AG04449 (cell line): ENCODE results near the gene ESPNL.

Experiments used
- CTCF ChIA-PET: fragments of 350-600 bp; formaldehyde crosslinking; extraction: SDS; loops from one replicate; lab custom pipeline; 2021; ENCODE audit warnings: antibody characterized with exemption; lab: Yijun Ruan, JAX
- POLR2A ChIA-PET: fragments of 400-600, 350-600 bp; formaldehyde crosslinking; extraction: SDS; loops from one replicate; lab custom pipeline; 2020; ENCODE audit warnings: antibody characterized with exemption, inconsistent platforms; lab: Yijun Ruan, JAX
- DNase-seq: peaks from one replicate; pipeline ENCODE4 v3.0.0-alpha.2; 2010; ENCODE audit warnings: low read depth, low spot score
- H3K4me3 ChIP-seq: 2 replicates; pipeline ENCODE4 v1.5.1; 2011; ENCODE audit warnings: low read depth, mild to moderate bottlenecking, control low read depth, low read length
- TF ChIP-seq, protein P1 (sequence below): IDR thresholded peaks from one replicate; pipeline ENCODE4 v1.5.1; 2011; ENCODE audit warnings: mild to moderate bottlenecking, moderate library complexity, low read length, control low read depth, inconsistent platforms; ENCODE audit not compliant: insufficient read depth; ENCODE audit errors: missing control alignments

Gene ESPNL

GRCh38 chr2:238101891-238102841, 2.0 kb downstream of the ESPNL start:
- DNase-seq, result no peak
- ChIA-PET CTCF (no interaction called here), POLR2A (no interaction called here)
- TF ChIP-seq, protein P1, sequence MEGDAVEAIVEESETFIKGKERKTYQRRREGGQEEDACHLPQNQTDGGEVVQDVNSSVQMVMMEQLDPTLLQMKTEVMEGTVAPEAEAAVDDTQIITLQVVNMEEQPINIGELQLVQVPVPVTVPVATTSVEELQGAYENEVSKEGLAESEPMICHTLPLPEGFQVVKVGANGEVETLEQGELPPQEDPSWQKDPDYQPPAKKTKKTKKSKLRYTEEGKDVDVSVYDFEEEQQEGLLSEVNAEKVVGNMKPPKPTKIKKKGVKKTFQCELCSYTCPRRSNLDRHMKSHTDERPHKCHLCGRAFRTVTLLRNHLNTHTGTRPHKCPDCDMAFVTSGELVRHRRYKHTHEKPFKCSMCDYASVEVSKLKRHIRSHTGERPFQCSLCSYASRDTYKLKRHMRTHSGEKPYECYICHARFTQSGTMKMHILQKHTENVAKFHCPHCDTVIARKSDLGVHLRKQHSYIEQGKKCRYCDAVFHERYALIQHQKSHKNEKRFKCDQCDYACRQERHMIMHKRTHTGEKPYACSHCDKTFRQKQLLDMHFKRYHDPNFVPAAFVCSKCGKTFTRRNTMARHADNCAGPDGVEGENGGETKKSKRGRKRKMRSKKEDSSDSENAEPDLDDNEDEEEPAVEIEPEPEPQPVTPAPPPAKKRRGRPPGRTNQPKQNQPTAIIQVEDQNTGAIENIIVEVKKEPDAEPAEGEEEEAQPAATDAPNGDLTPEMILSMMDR, result no peak
- H3K4me3 ChIP-seq, result no peak overlapping the region

- CTCF ChIA-PET, result no interaction called here
- TF ChIP-seq, protein P1, result no peak
- DNase-seq, result no peak
- no peak overlapping the region for H3K4me3 ChIP-seq
- POLR2A ChIA-PET, result no interaction called here
Measured at GRCh38 chr2:238102865-238103264, 2.7 kb downstream of the ESPNL start.

GRCh38 chr2:238103465-238104225, 3.5 kb downstream of the ESPNL start:
- H3K4me3 ChIP-seq, result no peak overlapping the region
- no peak for DNase-seq
- ChIA-PET POLR2A (no interaction called here), CTCF (interaction anchor here (1.2 kb wide), 1 partner anchor 245 kb away, joined by 3 read pairs; no protein-coding TSS in a partner anchor)
- TF ChIP-seq, protein P1, result no peak

DNA sequence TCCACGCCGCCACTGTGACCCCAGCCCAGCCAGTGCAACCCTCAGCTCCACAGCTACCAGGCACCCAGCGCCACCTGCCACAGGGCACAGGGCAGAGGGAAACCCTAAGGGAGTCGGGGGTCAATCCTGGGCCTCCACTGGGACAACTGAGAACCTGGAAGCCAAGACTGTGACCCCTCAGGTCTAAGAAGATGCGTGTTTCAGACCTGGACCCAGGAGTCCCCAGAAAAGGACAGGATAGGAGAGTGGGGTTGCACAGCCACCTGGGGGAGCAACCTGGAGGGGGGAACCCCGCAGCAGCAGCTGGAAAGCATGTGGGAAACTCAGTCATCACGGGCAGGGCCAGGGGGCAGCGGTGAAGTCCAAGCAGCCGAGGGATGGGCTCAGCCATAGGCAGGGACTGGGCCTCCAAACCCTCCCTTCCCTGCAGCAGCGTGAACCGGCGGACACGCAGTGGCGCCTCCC, 4.1 kb downstream of the ESPNL start:
- CTCF ChIA-PET, result interaction anchor here (1.2 kb wide), 1 partner anchor 246 kb away, joined by 3 read pairs; no protein-coding TSS in a partner anchor
- TF ChIP-seq, protein P1, result no peak
- no peak overlapping the region for H3K4me3 ChIP-seq
- POLR2A ChIA-PET, result no interaction called here
- DNase-seq, result no peak

DNA sequence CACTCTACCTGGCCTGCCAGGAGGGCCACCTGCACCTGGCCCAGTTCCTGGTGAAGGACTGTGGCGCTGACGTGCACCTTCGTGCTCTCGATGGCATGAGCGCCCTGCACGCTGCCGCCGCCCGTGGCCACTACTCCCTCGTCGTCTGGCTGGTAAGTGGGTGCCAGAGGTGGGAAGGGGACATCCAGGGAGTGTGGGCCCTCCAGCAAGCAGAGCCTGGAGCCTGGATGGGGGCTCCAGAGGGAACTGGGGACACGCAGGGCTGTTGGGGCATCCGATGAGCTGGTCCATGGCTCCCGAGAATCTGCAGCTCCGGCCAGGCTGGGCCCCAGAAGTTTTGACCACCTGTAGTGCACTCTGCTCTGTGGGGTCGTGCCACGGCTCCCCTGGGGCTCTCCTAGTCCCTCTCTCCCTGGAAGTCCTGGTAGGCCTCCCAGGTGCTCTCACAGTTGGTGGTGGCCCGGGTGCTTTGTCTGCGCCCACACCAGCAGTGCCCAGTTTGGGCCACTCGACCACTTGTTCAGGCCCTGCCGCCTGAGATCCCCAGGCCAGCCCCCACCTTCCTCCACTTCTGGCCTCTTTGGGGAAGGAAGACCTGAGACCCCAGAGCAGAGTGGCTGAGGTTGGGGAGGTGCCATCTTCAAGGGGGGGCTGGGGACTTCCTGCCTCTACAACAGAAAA, 4.7 kb downstream of the ESPNL start:
- no peak overlapping the region for H3K4me3 ChIP-seq
- DNase-seq, result no peak
- TF ChIP-seq, protein P1, result no peak
- ChIA-PET POLR2A (no interaction called here), CTCF (interaction anchor here (1.2 kb wide), 1 partner anchor 246 kb away, joined by 3 read pairs; no protein-coding TSS in a partner anchor)
